RPMI7951 (cell line): ENCODE data around the gene MAP3K2. TPM values are rescaled to one million over a fixed set of nuclear protein-coding genes. Genes with fewer than 3 reads are reported as not detected.
A peak's percentile ranks its signal among the peaks of the same experiment; 100 is the strongest.

ENCODE experiments used
- DNase-seq: peaks from one replicate; pipeline ENCODE4 v3.0.0-alpha.2; 2012; ENCODE audit warnings: low read depth
- total RNA-seq: library from RNA; depleted of rRNA; stranded (reverse); fragments of >200 nt; shearing (Covaris generic); gene quantifications from 2 replicates; pipeline ENCODE4 v1.2.3, GENCODE V29; 2014

MAP3K2 gene
- total RNA-seq, 1 experiment from 2014 or later = 27.0 TPM

- DNase-seq = no peak
Observed at GRCh38 chr2:127407091-127407490, 19.3 kb upstream of the MAP3K2 start.

- no peak for DNase-seq
Observed at GRCh38 chr2:127406454-127406853, 18.7 kb upstream of the MAP3K2 start.

GRCh38 chr2:127405255-127405610 is 17.5 kb upstream of the MAP3K2 start:
- DNase-seq = no peak

- no peak for DNase-seq
Observed at GRCh38 chr2:127404466-127405254, 16.9 kb upstream of the MAP3K2 start.

GRCh38 chr2:127403460-127403859 is 15.7 kb upstream of the MAP3K2 start:
- DNase-seq = no peak

GRCh38 chr2:127401757-127402695 is 14.3 kb upstream of the MAP3K2 start:
- peak; percentile 24 for DNase-seq

- peak; percentile 81 for DNase-seq
Observed at GRCh38 chr2:127400897-127401756, 13.4 kb upstream of the MAP3K2 start.

GRCh38 chr2:127400533-127400896 is 12.7 kb upstream of the MAP3K2 start:
- no peak for DNase-seq

GRCh38 chr2:127398239-127398590 is 10.4 kb upstream of the MAP3K2 start:
- DNase-seq = peak; percentile 99

GRCh38 chr2:127397568-127398238 is 9.9 kb upstream of the MAP3K2 start:
- DNase-seq = no peak

- DNase-seq = no peak
Observed at GRCh38 chr2:127394492-127394891, 6.7 kb upstream of the MAP3K2 start.

- peak; percentile 26 for DNase-seq
Observed at GRCh38 chr2:127392828-127393578, 5.2 kb upstream of the MAP3K2 start.

GRCh38 chr2:127392133-127392827 is 4.5 kb upstream of the MAP3K2 start:
- peak; percentile 47 for DNase-seq

GRCh38 chr2:127389778-127390435 is 2.1 kb upstream of the MAP3K2 start:
- DNase-seq = no peak

- DNase-seq = peak; percentile 33
Observed at GRCh38 chr2:127388423-127389164, 819 bp upstream of the MAP3K2 start.

GRCh38 chr2:127386764-127387654 is 766 bp downstream of the MAP3K2 start:
- DNase-seq = peak; percentile 91

- no peak for DNase-seq
Observed at GRCh38 chr2:127386246-127386645, 1.5 kb downstream of the MAP3K2 start.

- DNase-seq = no peak
Observed at GRCh38 chr2:127384529-127384928, 3.2 kb downstream of the MAP3K2 start.
